ENCODE data around the gene INHBC.

INHBC gene

DNA sequence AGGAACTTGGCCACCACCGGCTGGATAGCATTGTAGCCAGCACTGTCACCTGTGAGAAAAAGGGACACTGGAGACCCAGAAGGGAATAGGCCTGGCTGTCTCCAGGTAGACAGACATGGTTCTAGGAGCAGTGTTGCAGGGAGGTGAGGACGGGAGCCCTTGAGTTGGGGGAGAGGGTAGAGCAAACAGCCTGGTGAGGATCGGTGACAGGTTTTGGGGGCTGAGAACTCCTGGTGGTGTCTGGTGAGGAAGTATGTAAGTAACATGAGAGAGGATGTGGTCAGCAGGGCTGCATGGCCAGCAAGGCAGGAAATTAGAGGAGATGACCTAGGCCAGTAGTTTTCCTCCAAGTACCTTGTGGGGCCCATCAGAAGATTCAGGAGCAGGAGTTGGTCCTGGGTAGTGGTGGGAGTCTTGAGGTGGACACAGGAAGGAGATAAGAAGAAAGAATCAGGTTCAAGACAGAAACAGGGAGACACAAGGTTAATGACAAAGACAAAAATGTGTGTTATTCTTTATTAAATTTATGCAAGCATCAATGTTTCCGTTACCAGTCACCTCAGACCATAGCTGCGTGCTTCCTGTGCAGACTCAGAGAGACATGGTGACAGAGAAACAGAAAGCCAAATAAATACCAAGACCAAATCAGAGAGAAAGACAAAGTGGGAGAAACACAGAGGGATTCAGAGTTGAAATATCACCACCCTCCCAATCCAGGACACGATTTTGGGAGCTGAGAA is 45.0 kb downstream of the INHBC start, which contains the start of gene ARHGAP9:
ARHGAP9 (minus strand) TSS at position 491 of the 740 bp plus-strand sequence; CDS start at position 31, 460 bp downstream.
- H3K4me3 ChIP-seq (ENCODE audit: low read depth, low read length), result no peak within 1 kb of the TSS
- CTCF ChIA-PET, result interaction anchor here (1.0 to 1.6 kb wide), 3 partner anchors 17 to 21 kb away, joined by 4 to 8 read pairs (median 6); partner anchors contain the start of gene GLI1
- H3K4me1 ChIP-seq (ENCODE audit: control insufficient read depth, insufficient read depth, low read length), result no peaks in the 10 kb centered on the region
- no peaks in the 10 kb centered on the region for H3K9me3 ChIP-seq (ENCODE audit: control insufficient read depth, insufficient read depth, low read depth, low read length)
- POLR2A ChIA-PET, result interaction anchor here (0.6 kb wide), 1 partner anchor 16 kb away, joined by 3 read pairs; no protein-coding TSS in a partner anchor
- H3K27ac ChIP-seq (ENCODE audit: extremely low read depth, low read depth, low read length), result no peak within 1 kb of the TSS
- H3K36me3 ChIP-seq (ENCODE audit: control insufficient read depth in 2 of 2, insufficient read depth in 1 of 2, low read length in 2 of 2), result no peaks in the 10 kb centered on the region
- TF ChIP-seq ZBTB21 (tag by site-specific recombination; IDR thresholded peaks at IDR 0.05) (no peak), SP3 (tag by site-specific recombination; IDR thresholded peaks at IDR 0.05) (no peak), ZSCAN16 (tag by site-specific recombination; IDR thresholded peaks at IDR 0.05) (no peak), PRDM1 (tag by site-specific recombination; IDR thresholded peaks at IDR 0.05) (no peak), ZSCAN30 (tag by site-specific recombination; IDR thresholded peaks at IDR 0.05) (no peak), ZNF155 (tag by site-specific recombination; IDR thresholded peaks at IDR 0.05) (no peak), ZNF394 (tag by site-specific recombination; IDR thresholded peaks at IDR 0.05; ENCODE audit: borderline replicate concordance) (no peak), ZNF433 (tag by site-specific recombination; IDR thresholded peaks at IDR 0.05; ENCODE audit: low read depth) (no peak), ZNF701 (tag by site-specific recombination; IDR thresholded peaks at IDR 0.05) (no peak), ZFHX2 (tag by site-specific recombination; conservative IDR thresholded peaks at IDR 0.05) (no peak), ZNF792 (tag by site-specific recombination; IDR thresholded peaks at IDR 0.05) (no peak), YY1 (tag by site-specific recombination; IDR thresholded peaks at IDR 0.05) (no peak)

DNA sequence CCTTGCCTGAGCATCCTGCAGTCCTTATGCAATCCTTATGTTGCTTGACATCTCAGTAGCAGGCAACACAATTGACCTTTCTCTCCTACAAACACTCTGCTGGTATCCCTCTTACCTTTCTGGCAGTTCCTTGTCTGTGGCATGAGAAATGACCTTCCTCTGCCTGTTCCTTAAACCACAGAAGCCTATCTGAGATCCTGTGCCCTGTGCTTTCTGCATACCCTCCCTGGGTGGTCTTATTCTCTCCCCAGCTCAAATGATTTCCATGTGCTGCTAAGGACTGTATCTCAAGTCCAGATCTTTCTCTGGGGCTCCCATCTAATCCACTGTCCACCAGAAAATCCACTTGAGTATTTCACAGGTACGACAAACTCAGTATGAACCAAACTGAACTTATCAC is 47.1 kb downstream of the INHBC start:
- Histone ChIP-seq H3K27ac (ENCODE audit: extremely low read depth, low read depth, low read length) (no peak overlapping the region), H3K4me1 (ENCODE audit: control insufficient read depth, insufficient read depth, low read length) (no peaks in the 10 kb centered on the region), H3K9me3 (ENCODE audit: control insufficient read depth, insufficient read depth, low read depth, low read length) (no peaks in the 10 kb centered on the region), H3K36me3 (ENCODE audit: control insufficient read depth in 2 of 2, insufficient read depth in 1 of 2, low read length in 2 of 2) (no peaks in the 10 kb centered on the region), H3K4me3 (ENCODE audit: low read depth, low read length) (no peak overlapping the region)
- POLR2A ChIA-PET, result no interaction called here
- CTCF ChIA-PET, result interaction anchor here (0.7 to 1.2 kb wide), 2 partner anchors 22 to 29 kb away, joined by 3 to 7 read pairs; partner anchors contain the start of gene GLI1
- no peak for TF ChIP-seq ZNF596 (tag by site-specific recombination; IDR thresholded peaks at IDR 0.05)
- no peak for TF ChIP-seq ZFP37 (tag by site-specific recombination; IDR thresholded peaks at IDR 0.05)
- no peak for TF ChIP-seq RBAK (tag by site-specific recombination; IDR thresholded peaks at IDR 0.05)
- TF ChIP-seq, protein P1, sequence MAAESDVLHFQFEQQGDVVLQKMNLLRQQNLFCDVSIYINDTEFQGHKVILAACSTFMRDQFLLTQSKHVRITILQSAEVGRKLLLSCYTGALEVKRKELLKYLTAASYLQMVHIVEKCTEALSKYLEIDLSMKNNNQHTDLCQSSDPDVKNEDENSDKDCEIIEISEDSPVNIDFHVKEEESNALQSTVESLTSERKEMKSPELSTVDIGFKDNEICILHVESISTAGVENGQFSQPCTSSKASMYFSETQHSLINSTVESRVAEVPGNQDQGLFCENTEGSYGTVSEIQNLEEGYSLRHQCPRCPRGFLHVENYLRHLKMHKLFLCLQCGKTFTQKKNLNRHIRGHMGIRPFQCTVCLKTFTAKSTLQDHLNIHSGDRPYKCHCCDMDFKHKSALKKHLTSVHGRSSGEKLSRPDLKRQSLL (tag by site-specific recombination; IDR thresholded peaks at IDR 0.05), result no peak
- TF ChIP-seq ZNF776 (tag by site-specific recombination; IDR thresholded peaks at IDR 0.05; ENCODE audit: borderline replicate concordance), result no peak
- no peak for TF ChIP-seq ZNF624 (tag by site-specific recombination; IDR thresholded peaks at IDR 0.05)
- no peak for TF ChIP-seq ZNF214 (tag by site-specific recombination; IDR thresholded peaks at IDR 0.05; ENCODE audit: borderline replicate concordance)
- no peak for TF ChIP-seq ZNF510 (tag by site-specific recombination; IDR thresholded peaks at IDR 0.05; ENCODE audit: insufficient replicate concordance)
- TF ChIP-seq, protein P2, sequence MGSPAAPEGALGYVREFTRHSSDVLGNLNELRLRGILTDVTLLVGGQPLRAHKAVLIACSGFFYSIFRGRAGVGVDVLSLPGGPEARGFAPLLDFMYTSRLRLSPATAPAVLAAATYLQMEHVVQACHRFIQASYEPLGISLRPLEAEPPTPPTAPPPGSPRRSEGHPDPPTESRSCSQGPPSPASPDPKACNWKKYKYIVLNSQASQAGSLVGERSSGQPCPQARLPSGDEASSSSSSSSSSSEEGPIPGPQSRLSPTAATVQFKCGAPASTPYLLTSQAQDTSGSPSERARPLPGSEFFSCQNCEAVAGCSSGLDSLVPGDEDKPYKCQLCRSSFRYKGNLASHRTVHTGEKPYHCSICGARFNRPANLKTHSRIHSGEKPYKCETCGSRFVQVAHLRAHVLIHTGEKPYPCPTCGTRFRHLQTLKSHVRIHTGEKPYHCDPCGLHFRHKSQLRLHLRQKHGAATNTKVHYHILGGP (tag by site-specific recombination; IDR thresholded peaks at IDR 0.05), result no peak
- TF ChIP-seq, protein P3, sequence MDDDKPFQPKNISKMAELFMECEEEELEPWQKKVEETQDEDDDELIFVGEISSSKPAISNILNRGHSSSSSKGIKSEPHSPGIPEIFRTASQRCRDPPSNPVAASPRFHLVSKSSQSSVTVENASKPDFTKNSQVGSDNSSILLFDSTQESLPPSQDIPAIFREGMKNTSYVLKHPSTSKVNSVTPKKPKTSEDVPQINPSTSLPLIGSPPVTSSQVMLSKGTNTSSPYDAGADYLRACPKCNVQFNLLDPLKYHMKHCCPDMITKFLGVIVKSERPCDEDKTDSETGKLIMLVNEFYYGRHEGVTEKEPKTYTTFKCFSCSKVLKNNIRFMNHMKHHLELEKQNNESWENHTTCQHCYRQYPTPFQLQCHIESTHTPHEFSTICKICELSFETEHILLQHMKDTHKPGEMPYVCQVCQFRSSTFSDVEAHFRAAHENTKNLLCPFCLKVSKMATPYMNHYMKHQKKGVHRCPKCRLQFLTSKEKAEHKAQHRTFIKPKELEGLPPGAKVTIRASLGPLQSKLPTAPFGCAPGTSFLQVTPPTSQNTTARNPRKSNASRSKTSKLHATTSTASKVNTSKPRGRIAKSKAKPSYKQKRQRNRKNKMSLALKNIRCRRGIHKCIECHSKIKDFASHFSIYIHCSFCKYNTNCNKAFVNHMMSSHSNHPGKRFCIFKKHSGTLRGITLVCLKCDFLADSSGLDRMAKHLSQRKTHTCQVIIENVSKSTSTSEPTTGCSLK (tag by site-specific recombination; IDR thresholded peaks at IDR 0.05), result no peak
- TF ChIP-seq ZNF585B (tag by site-specific recombination; IDR thresholded peaks at IDR 0.05), result no peak
- TF ChIP-seq, protein P4, sequence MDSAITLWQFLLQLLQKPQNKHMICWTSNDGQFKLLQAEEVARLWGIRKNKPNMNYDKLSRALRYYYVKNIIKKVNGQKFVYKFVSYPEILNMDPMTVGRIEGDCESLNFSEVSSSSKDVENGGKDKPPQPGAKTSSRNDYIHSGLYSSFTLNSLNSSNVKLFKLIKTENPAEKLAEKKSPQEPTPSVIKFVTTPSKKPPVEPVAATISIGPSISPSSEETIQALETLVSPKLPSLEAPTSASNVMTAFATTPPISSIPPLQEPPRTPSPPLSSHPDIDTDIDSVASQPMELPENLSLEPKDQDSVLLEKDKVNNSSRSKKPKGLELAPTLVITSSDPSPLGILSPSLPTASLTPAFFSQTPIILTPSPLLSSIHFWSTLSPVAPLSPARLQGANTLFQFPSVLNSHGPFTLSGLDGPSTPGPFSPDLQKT (IDR thresholded peaks at IDR 0.05; ENCODE audit: borderline replicate concordance, low read depth, low read length), result no peak
- TF ChIP-seq IKZF3 (tag by site-specific recombination; IDR thresholded peaks at IDR 0.05), result no peak
- no peak for TF ChIP-seq GLI2 (tag by site-specific recombination; IDR thresholded peaks at IDR 0.05; ENCODE audit: borderline replicate concordance, low read depth)
- TF ChIP-seq, protein P5, sequence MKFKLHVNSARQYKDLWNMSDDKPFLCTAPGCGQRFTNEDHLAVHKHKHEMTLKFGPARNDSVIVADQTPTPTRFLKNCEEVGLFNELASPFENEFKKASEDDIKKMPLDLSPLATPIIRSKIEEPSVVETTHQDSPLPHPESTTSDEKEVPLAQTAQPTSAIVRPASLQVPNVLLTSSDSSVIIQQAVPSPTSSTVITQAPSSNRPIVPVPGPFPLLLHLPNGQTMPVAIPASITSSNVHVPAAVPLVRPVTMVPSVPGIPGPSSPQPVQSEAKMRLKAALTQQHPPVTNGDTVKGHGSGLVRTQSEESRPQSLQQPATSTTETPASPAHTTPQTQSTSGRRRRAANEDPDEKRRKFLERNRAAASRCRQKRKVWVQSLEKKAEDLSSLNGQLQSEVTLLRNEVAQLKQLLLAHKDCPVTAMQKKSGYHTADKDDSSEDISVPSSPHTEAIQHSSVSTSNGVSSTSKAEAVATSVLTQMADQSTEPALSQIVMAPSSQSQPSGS (tag by site-specific recombination; IDR thresholded peaks at IDR 0.05; ENCODE audit: low read depth), result no peak
- no peak for TF ChIP-seq ZNF473 (tag by site-specific recombination; IDR thresholded peaks at IDR 0.05)
- no peak for TF ChIP-seq SCRT2 (tag by site-specific recombination; IDR thresholded peaks at IDR 0.05)
